NB4 (cell line): ENCODE measurements around the gene PARD3.

Experiments
- CTCF ChIP-seq: IDR thresholded peaks from one replicate; pipeline ENCODE4 v1.5.1; 2012; ENCODE audit warnings: low read depth, low read length
- MAX ChIP-seq: IDR thresholded peaks from 2 replicates; pipeline ENCODE4 v1.6.1; 2011; ENCODE audit warnings: low read depth, low read length
- MYC ChIP-seq: IDR thresholded peaks from 2 replicates; pipeline ENCODE4 v1.6.1; 2011; ENCODE audit warnings: low read depth, low read length
- POLR2A ChIP-seq: IDR thresholded peaks from 2 replicates; pipeline ENCODE4 v1.6.1; 2011; ENCODE audit warnings: mild to moderate bottlenecking; ENCODE audit not compliant: insufficient read length; ENCODE audit errors: extremely low read depth

- no peak for TF ChIP-seq POLR2A
- no peak for TF ChIP-seq CTCF
- TF ChIP-seq MAX: no peak
- no peak for TF ChIP-seq MYC
Observed at GRCh38 chr10:34415039-34415438, 400.1 kb downstream of the PARD3 start.
